Endothelial cell of umbilical vein (primary cell): Measurements from ENCODE around the gene NUTM2A.
"Not testable (repeated sequence)": the region's sequence is repeated elsewhere in the genome, so short reads cannot be mapped to it uniquely, and the experiment has no call there.

Experiments used
- CTCF ChIP-seq, 2 donors: IDR thresholded peaks; 1 replicate in 1 of 2; 2 replicates in 1 of 2; pipeline ENCODE4 v1.5.1; 2011; ENCODE audit warnings: low read length in 2 of 2, mild to moderate bottlenecking in 2 of 2, moderate library complexity in 2 of 2, control low read depth in 1 of 2, inconsistent platforms in 1 of 2, low read depth in 1 of 2; ENCODE audit not compliant: insufficient read depth in 1 of 2; ENCODE audit errors: extremely low read depth in 1 of 2
- EZH2 ChIP-seq: IDR thresholded peaks from 2 replicates; pipeline ENCODE4 v1.6.1; 2012; ENCODE audit warnings: borderline replicate concordance, low read depth, mild to moderate bottlenecking, moderate library complexity, low read length, inconsistent platforms; ENCODE audit not compliant: severe bottlenecking
- JUN ChIP-seq: IDR thresholded peaks from 2 replicates; pipeline ENCODE4 v1.6.1; 2011; ENCODE audit warnings: borderline replicate concordance, low read depth; ENCODE audit not compliant: insufficient read length, insufficient read depth
- POLR2A ChIP-seq: IDR thresholded peaks from 2 replicates; pipeline ENCODE4 v1.6.1; 2012; ENCODE audit warnings: low read depth, mild to moderate bottlenecking, control low read depth, low read length
- POLR2AphosphoS5 ChIP-seq: IDR thresholded peaks from 2 replicates; pipeline ENCODE4 v1.6.1; 2012; ENCODE audit warnings: low read depth, mild to moderate bottlenecking, control low read depth, low read length, moderate library complexity; ENCODE audit not compliant: insufficient read depth
- TF ChIP-seq, protein P1 (sequence below): IDR thresholded peaks from 2 replicates; pipeline ENCODE4 v1.6.1; 2011; ENCODE audit not compliant: insufficient read depth, insufficient read length

DNA sequence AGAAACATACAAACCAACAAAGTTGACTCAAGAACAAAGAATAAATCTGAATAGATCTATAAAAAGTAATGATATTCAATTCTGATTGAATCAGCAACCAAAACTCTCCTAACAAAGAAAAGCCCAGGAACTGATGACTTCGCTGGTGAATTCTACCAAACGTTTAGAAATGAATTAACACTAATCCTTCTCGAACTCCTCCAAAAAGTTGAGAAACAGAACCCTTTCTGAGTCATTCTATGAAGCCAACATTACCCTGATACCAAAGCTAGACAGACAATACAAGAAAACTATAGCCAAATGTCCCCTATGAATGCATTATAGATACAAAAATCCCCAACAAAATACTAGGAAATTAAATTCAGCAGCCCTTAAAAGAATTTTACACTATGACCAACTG, 16.9 kb downstream of the NUTM2A start:
- not testable (repeated sequence) for TF ChIP-seq EZH2; POLR2A; CTCF (IDR thresholded peaks at IDR 0.05; ENCODE audit: extremely low read depth in 1 of 2, insufficient read depth in 1 of 2, low read depth in 1 of 2, low read length in 2 of 2); POLR2AphosphoS5; JUN
- TF ChIP-seq, protein P1, sequence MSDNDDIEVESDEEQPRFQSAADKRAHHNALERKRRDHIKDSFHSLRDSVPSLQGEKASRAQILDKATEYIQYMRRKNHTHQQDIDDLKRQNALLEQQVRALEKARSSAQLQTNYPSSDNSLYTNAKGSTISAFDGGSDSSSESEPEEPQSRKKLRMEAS = not testable (repeated sequence)
